ENCODE results near the gene OR5T3. TPM values are rescaled to one million over a fixed set of nuclear protein-coding genes. Genes with fewer than 3 reads are reported as not detected.
"Not testable (repeated sequence)": the region's sequence is repeated elsewhere in the genome, so short reads cannot be mapped to it uniquely, and the experiment has no call there.

The OR5T3 gene
- total RNA-seq: not detected in 2 replicates

- no peak for DNase-seq (ENCODE audit: low read depth in 2 of 2)
Observed at GRCh38 chr11:56251954-56252353, at the start of gene OR5T3. Gene OR5T3 (plus strand): TSS chr11:56252254. CDS start chr11:56252254, 0 bp downstream.

GRCh38 chr11:56207790-56208189 lies 44.3 kb upstream of the OR5T3 start:
- no peak for DNase-seq (ENCODE audit: low read depth in 2 of 2)

DNA sequence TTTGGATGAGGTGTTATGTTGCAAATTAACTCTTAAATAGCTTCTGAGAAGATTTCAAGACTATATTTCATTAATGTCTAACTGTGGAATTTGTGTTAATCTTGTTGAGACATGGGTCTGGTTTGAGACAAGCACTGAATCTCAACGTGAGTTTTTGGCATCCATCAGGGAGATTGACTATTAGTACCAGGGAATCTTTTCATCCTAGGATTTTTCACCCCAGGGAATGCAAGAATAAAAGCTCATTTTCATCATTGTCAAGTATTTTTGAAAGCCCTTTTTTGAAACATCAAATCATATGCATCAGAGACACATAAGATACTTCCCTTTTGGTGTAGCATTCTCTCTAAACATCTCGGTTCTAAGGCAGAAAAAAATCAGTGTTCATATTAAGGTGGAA lies 37.5 kb upstream of the OR5T3 start:
- DNase-seq (ENCODE audit: low read depth in 2 of 2): no peak

GRCh38 chr11:56219735-56220134 lies 32.3 kb upstream of the OR5T3 start:
- DNase-seq (ENCODE audit: low read depth in 2 of 2): not testable (repeated sequence)

DNA sequence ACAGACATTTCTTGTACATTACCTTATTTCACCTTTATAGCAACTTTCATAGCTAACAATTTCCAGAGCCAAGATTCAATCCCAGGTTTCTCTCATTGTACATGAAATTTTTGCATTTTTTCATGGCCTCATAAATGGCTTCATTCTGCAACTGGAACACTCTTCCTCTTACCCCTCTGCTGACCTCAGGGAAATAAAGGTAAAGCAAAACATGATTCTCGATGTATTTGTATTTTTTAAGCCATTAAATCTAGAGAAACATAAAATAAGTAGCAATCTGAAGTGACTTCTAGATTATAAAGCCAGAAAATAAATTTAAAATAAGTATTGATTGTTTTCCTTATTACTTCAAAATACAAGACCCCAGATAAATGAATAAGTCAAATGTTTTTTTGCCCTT lies 17.9 kb upstream of the OR5T3 start, which contains the start of gene OR5T2:
Gene OR5T2, minus strand, starts transcription at position 101 of the 400 bp plus-strand sequence. CDS start 1,193 bp downstream, outside the sequence.
- no peak for DNase-seq (ENCODE audit: low read depth in 2 of 2)

- DNase-seq (ENCODE audit: low read depth in 2 of 2): no peak
Observed at GRCh38 chr11:56271092-56271491, 19.0 kb downstream of the OR5T3 start.

DNA sequence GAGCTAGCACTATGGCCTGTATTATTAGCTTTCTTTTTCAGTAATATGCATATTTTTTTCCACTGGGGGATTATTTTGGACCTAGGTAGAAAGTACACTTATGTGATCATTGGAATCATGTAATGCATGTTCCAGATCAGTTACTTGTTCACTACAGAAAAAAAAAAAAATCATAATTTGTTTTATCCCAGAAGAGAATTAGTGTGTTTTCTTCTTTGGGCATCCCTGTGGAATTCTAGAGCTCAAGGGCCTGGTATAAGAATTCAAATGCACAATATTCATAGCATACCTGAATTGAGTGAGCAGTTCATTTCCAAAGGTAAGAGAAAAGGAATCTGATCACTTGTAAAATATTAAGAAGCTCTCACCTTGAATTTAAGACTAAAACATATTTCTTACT lies 21.8 kb downstream of the OR5T3 start, which contains the start of gene OR5T1:
Gene OR5T1, plus strand, starts transcription at position 301 of the 400 bp plus-strand sequence. CDS start 1,485 bp downstream, outside the sequence.
- no peak for DNase-seq (ENCODE audit: low read depth in 2 of 2)

DNA sequence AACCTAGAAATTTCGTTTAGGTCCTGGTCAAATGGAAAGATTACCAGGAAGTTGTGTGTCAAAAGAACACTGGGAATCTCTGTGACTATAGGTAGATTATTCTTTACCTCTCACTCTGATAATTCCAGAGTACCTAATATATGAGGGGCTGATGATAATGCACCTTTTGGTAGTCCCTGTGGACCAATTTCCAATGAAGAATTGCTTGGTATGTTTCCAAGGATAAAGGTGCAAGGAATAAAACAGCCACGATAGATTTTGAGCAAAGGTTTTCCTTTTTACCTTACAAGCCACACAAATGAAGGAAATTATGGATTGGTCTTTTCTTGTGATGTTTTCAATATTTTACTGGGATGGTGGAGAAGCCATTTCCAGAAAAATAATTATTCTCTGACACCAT lies 40.1 kb downstream of the OR5T3 start, which contains the start of gene OR8H1:
Gene OR8H1, minus strand, starts transcription at position 101 of the 400 bp plus-strand sequence. CDS start 1,192 bp downstream, outside the sequence.
- DNase-seq (ENCODE audit: low read depth in 2 of 2): no peak

GRCh38 chr11:56296898-56297297 lies 44.8 kb downstream of the OR5T3 start:
- DNase-seq (ENCODE audit: low read depth in 2 of 2): no peak

Other genes with a start within 250 kb of the OR5T3 start
- gene OR5AS1, start 224.6 kb upstream of the OR5T3 start, total RNA-seq: not detected in 2 replicates
- gene OR8I2, start 158.9 kb upstream of the OR5T3 start, total RNA-seq: not detected in 2 replicates
- gene OR8H2, start 148.6 kb upstream of the OR5T3 start, total RNA-seq: not detected in 2 replicates
- not detected in 2 replicates for gene OR8H3, start 129.9 kb upstream of the OR5T3 start, total RNA-seq
- gene OR8J3, start 112.1 kb upstream of the OR5T3 start, total RNA-seq: not detected in 2 replicates
- not detected in 2 replicates for gene OR8K5, start 91.9 kb upstream of the OR5T3 start, total RNA-seq
- not detected in 2 replicates for gene OR5J2, start 75.6 kb upstream of the OR5T3 start, total RNA-seq
- gene OR5T2, start 18.0 kb upstream of the OR5T3 start, total RNA-seq: not detected in 2 replicates
- gene OR5T1, start 21.9 kb downstream of the OR5T3 start, total RNA-seq: not detected in 2 replicates
- not detected in 2 replicates for gene OR8H1, start 40.0 kb downstream of the OR5T3 start, total RNA-seq
- gene OR8K3, start 62.9 kb downstream of the OR5T3 start, total RNA-seq: not detected in 2 replicates
- not detected in 2 replicates for gene OR8K1, start 93.8 kb downstream of the OR5T3 start, total RNA-seq
- gene OR8J1, start 102.0 kb downstream of the OR5T3 start, total RNA-seq: not detected in 2 replicates
- gene OR8U1, start 123.4 kb downstream of the OR5T3 start, total RNA-seq: not detected in 2 replicates
- gene OR5AL1, start 160.4 kb downstream of the OR5T3 start, total RNA-seq: not detected in 2 replicates
- not detected in 2 replicates for gene OR5M3, start 221.1 kb downstream of the OR5T3 start, total RNA-seq
- not detected in 2 replicates for gene OR5M8, start 239.1 kb downstream of the OR5T3 start, total RNA-seq